ENCODE results near the gene PHF13.
"Not testable (repeated sequence)": the region's sequence is repeated elsewhere in the genome, so short reads cannot be mapped to it uniquely, and the experiment has no call there.

Gene PHF13

DNA sequence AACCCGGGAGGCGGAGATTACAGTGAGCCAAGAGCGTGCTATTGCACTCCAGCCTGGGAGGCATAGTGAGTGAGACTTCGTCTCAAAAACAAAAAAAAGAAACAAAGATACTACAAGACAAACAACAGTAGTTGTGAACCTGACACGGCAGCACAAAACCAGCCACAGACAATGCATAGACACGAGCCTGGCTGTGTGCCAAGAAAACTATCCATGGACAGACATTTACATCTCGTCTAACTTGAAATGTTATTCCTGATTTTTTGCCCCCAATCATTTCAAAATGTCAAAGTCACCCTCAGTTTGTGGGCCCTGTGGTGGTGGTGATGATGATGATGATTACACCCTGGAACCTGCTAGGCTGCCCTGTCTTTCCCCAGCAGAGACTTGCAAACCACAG is 17.2 kb upstream of the PHF13 start:
- DNase-seq (ENCODE audit: low read depth): no peak
- H3K4me3 ChIP-seq (ENCODE audit: low read depth, low read length): no peak overlapping the region
- TF ChIP-seq, protein P1, sequence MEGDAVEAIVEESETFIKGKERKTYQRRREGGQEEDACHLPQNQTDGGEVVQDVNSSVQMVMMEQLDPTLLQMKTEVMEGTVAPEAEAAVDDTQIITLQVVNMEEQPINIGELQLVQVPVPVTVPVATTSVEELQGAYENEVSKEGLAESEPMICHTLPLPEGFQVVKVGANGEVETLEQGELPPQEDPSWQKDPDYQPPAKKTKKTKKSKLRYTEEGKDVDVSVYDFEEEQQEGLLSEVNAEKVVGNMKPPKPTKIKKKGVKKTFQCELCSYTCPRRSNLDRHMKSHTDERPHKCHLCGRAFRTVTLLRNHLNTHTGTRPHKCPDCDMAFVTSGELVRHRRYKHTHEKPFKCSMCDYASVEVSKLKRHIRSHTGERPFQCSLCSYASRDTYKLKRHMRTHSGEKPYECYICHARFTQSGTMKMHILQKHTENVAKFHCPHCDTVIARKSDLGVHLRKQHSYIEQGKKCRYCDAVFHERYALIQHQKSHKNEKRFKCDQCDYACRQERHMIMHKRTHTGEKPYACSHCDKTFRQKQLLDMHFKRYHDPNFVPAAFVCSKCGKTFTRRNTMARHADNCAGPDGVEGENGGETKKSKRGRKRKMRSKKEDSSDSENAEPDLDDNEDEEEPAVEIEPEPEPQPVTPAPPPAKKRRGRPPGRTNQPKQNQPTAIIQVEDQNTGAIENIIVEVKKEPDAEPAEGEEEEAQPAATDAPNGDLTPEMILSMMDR (IDR thresholded peaks at IDR 0.05; ENCODE audit: low read depth, low read length, missing control alignments): no peak
- in situ Hi-C loops (cut with HindIII; ENCODE audit: low sequenced_read_pairs): no loop called here

DNA sequence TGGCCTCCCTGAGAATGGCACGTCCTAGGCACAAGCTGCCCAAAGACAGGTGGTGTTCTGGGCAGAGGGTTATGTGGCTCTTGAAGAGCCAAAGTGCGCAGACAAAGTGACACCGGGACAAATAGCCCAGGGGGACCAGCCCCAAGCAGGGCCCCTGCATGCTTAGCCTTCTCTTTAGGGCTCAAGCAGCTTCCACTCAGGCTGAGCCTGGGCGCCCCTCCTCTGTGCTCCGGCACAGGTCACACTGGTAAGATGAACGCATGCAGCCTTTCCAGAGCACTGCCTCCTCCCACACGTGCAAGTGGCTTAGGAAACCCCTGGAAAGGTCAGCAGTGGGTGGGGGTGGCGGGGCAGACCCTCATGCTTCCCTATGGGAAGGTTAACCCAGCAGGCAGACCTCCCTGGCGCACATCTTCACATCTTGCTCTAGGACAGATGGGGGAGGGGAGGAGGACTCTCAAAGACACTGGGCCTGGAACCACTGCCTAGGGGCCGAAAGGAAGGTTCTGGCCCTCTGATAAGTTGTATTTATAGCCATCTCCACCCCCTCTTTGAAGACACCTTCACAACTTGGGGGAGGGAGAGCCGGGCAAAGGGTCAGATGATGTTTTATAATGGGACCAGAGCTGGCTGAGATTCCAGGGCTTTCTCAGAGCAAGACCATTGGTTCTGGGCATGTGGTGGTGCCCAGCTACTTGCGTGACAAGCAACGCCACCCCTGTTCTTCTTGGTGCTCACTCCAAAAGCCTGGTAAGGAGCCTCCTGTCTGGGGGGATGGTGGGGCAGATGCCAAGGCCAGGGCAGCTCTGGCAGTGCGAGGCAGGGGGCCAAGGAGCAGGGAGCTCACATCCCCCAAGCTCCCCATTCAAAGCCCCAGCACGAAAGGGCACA is 16.4 kb upstream of the PHF13 start:
- TF ChIP-seq, protein P1 (IDR thresholded peaks at IDR 0.05; ENCODE audit: low read depth, low read length, missing control alignments): no peak
- H3K4me3 ChIP-seq (ENCODE audit: low read depth, low read length): no peak overlapping the region
- in situ Hi-C loops (cut with HindIII; ENCODE audit: low sequenced_read_pairs): no loop called here
- no peak for DNase-seq (ENCODE audit: low read depth)

DNA sequence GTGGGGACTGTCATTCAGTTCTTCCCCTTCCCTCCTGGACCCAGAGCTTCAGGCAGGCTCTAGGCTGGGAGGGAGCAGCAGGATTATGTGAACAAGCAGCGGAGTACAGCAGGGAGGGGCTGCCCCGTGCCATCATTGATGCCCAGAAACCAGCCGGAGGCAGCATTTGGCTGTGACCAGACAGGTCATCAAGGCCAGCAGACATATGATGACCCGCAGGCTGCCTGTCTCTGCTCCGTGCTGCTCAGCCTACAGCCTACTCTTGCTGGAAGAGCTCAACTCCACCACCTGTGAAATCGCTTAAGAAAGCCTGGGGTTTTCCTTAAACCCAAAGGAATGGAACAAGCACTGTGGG is 15.8 kb upstream of the PHF13 start:
- DNase-seq (ENCODE audit: low read depth): no peak
- no peak overlapping the region for H3K4me3 ChIP-seq (ENCODE audit: low read depth, low read length)
- in situ Hi-C loops (cut with HindIII; ENCODE audit: low sequenced_read_pairs): no loop called here
- TF ChIP-seq, protein P1 (IDR thresholded peaks at IDR 0.05; ENCODE audit: low read depth, low read length, missing control alignments): no peak

DNA sequence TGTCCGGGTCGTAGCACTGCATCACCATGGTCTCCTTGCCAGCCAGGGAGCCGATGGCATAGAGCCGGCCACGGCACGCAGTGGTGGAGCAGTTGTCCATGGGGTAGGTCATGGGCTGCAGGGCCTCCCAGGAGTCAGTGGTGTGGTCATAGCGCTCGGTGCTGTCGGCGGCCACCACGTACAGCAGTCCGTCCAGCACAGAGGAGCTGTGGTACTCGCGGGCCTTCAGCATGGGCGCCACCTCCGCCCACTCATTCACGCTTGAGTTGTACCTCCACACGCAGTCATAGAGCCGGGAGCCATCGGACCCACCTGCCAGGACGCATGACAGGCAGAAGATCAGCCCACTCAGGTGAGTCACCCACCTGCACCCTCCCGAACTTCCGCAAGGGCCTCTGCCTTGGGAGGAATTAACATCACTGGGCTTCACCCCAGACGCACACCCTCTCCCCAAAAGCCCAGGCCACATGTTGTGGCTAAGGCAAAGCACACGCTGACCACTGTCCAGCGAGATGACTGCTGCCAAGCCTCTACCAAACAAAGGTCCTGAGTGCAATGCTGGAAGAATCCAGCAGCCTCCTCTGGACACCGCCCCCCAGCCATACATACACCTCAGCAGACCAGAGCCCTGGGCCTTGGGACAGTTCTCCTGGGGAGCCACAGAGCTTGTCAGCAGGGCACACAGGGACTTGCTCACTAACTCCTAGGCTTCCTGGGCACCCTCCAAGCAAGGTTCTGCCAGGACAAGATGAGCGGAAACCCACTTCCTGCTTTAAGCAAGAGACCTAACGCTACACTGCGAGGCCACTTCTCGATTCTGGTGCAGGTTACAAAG is 14.2 kb upstream of the PHF13 start:
- TF ChIP-seq, protein P1 (IDR thresholded peaks at IDR 0.05; ENCODE audit: low read depth, low read length, missing control alignments): no peak
- no peak for DNase-seq (ENCODE audit: low read depth)
- in situ Hi-C loops (cut with HindIII; ENCODE audit: low sequenced_read_pairs): no loop called here
- peak overlapping the region; percentile 89 for H3K4me3 ChIP-seq (ENCODE audit: low read depth, low read length)

DNA sequence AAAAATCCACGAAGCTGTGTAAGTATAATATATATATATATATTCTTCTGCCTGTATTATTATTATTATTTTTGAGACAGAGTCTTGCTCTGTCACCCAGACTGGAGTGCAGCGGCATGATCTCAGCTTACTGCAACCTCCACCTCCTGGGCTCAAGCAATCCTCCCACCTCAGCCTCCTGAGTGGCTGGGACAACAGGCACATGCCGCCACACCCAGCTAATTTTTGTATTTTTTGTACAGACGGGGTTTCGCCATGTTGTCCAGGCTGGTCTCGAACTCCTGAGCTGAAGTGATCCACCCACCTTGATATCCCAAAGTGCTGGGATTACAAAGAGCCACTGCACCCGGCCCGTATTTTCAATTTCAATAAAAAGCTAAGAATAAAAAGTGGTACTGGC is 13.5 kb upstream of the PHF13 start:
- H3K4me3 ChIP-seq (ENCODE audit: low read depth, low read length): peak overlapping the region; percentile 89
- DNase-seq (ENCODE audit: low read depth); in situ Hi-C loops (cut with HindIII; ENCODE audit: low sequenced_read_pairs): not testable (repeated sequence)

DNA sequence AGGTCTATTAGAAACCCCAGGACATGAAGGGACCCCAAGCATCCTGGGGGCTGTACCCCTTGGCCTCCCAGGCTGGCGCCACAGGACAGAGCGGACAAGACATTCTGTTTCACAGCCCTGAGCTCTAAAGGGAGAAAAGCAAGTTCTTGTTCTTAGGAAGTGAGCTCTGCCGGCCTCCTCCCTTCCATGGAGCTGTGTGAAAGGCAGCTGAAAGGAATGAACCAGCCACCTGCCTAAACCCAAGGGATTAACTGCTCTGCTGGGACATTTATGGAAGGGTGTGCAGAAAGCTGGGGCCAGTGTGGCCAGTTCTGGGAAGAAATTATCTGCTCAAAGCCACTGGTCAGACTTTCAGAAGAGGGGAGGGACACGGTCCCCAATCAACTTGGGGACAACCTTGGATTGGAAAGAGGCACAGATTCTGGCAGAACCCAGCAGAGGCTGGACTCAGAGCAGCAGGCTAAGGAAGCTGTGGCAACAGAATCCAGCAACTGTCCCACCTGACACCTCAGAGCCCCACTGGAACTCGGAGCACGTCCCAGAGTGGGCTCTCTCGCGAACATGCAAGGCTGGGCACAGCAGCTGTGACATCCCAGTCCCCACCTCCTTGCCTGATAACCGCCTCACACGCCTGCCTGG is 13.0 kb upstream of the PHF13 start:
- TF ChIP-seq, protein P1 (IDR thresholded peaks at IDR 0.05; ENCODE audit: low read depth, low read length, missing control alignments): no peak
- DNase-seq (ENCODE audit: low read depth): no peak
- H3K4me3 ChIP-seq (ENCODE audit: low read depth, low read length): peak overlapping the region; percentile 89
- in situ Hi-C loops (cut with HindIII; ENCODE audit: low sequenced_read_pairs): no loop called here
